ENCODE measurements around the gene FLAD1. TPM values are rescaled to one million over a fixed set of nuclear protein-coding genes. Genes with fewer than 3 reads are reported as not detected.
A peak's percentile ranks its signal among the peaks of the same experiment; 100 is the strongest.

FLAD1 gene
- total RNA-seq, 1 experiment from 2014 or later = 88.3 TPM

- POLR2A ChIA-PET = no interaction called here
- TF ChIP-seq, protein P1, sequence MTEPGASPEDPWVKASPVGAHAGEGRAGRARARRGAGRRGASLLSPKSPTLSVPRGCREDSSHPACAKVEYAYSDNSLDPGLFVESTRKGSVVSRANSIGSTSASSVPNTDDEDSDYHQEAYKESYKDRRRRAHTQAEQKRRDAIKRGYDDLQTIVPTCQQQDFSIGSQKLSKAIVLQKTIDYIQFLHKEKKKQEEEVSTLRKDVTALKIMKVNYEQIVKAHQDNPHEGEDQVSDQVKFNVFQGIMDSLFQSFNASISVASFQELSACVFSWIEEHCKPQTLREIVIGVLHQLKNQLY (CRISPR knock-in tag; IDR thresholded peaks at IDR 0.05) = no peak
- no peak for TF ChIP-seq USF2 (CRISPR knock-in tag; IDR thresholded peaks at IDR 0.05)
- no peak for TF ChIP-seq FOXJ3 (CRISPR knock-in tag; IDR thresholded peaks at IDR 0.05; ENCODE audit: borderline replicate concordance)
- TF ChIP-seq ELF4 (CRISPR knock-in tag; IDR thresholded peaks at IDR 0.05; ENCODE audit: low read depth) = no peak
- TF ChIP-seq IRF2 (CRISPR knock-in tag; IDR thresholded peaks at IDR 0.05; ENCODE audit: borderline replicate concordance, low read depth) = no peak
- no peak for TF ChIP-seq MXD4 (CRISPR knock-in tag; IDR thresholded peaks at IDR 0.05; ENCODE audit: borderline replicate concordance)
- no peak for TF ChIP-seq AFF4 (CRISPR knock-in tag; IDR thresholded peaks at IDR 0.05; ENCODE audit: borderline replicate concordance)
- no peak for TF ChIP-seq ATF1 (CRISPR knock-in tag; IDR thresholded peaks at IDR 0.05)
- TF ChIP-seq HMGA2 (CRISPR knock-in tag; IDR thresholded peaks at IDR 0.05) = no peak
- no peak for TF ChIP-seq ZNF317 (CRISPR knock-in tag; IDR thresholded peaks at IDR 0.05; ENCODE audit: borderline replicate concordance, low read depth)
- TF ChIP-seq FOXK1 (CRISPR knock-in tag; IDR thresholded peaks at IDR 0.05) = no peak
- TF ChIP-seq, protein P2, sequence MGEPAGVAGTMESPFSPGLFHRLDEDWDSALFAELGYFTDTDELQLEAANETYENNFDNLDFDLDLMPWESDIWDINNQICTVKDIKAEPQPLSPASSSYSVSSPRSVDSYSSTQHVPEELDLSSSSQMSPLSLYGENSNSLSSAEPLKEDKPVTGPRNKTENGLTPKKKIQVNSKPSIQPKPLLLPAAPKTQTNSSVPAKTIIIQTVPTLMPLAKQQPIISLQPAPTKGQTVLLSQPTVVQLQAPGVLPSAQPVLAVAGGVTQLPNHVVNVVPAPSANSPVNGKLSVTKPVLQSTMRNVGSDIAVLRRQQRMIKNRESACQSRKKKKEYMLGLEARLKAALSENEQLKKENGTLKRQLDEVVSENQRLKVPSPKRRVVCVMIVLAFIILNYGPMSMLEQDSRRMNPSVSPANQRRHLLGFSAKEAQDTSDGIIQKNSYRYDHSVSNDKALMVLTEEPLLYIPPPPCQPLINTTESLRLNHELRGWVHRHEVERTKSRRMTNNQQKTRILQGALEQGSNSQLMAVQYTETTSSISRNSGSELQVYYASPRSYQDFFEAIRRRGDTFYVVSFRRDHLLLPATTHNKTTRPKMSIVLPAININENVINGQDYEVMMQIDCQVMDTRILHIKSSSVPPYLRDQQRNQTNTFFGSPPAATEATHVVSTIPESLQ (CRISPR knock-in tag; IDR thresholded peaks at IDR 0.05) = no peak
- TF ChIP-seq NFE2L1 (CRISPR knock-in tag; IDR thresholded peaks at IDR 0.05) = no peak
- no peak for TF ChIP-seq ZNF671 (CRISPR knock-in tag; IDR thresholded peaks at IDR 0.05)
- no peak for TF ChIP-seq GRHL2 (CRISPR knock-in tag; IDR thresholded peaks at IDR 0.05; ENCODE audit: insufficient replicate concordance, severe bottlenecking)
- no peak for TF ChIP-seq TEAD1 (CRISPR knock-in tag; IDR thresholded peaks at IDR 0.05)
- TF ChIP-seq, protein P3, sequence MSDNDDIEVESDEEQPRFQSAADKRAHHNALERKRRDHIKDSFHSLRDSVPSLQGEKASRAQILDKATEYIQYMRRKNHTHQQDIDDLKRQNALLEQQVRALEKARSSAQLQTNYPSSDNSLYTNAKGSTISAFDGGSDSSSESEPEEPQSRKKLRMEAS (CRISPR knock-in tag; IDR thresholded peaks at IDR 0.05) = no peak
- TF ChIP-seq, protein P4, sequence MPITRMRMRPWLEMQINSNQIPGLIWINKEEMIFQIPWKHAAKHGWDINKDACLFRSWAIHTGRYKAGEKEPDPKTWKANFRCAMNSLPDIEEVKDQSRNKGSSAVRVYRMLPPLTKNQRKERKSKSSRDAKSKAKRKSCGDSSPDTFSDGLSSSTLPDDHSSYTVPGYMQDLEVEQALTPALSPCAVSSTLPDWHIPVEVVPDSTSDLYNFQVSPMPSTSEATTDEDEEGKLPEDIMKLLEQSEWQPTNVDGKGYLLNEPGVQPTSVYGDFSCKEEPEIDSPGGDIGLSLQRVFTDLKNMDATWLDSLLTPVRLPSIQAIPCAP (CRISPR knock-in tag; IDR thresholded peaks at IDR 0.05) = no peak
- ATAC-seq = no peak
- H3K4me1 Mint-ChIP-seq = peaks cover 51% of the 10 kb centered on the region
- H3K4me3 Mint-ChIP-seq = no peak overlapping the region
- no peak for DNase-seq (ENCODE audit: low spot score)
- CTCF ChIA-PET = interaction anchor here (1.1 to 3.5 kb wide), 4 partner anchors 12 to 51 kb away, joined by 8 to 34 read pairs (median 22); partner anchors contain the start of gene ADAM15
- H3K27me3 Mint-ChIP-seq (ENCODE audit: low read depth) = no peaks in the 10 kb centered on the region
- H3K36me3 Mint-ChIP-seq = peaks cover 7% of the 10 kb centered on the region; the same call in 1 of the 2 replicates
- H3K9me3 Mint-ChIP-seq = no peaks in the 10 kb centered on the region
- H3K27ac Mint-ChIP-seq = peak overlapping the region; percentile 47
Observed at GRCh38 chr1:155011004-155011416, 27.9 kb downstream of the FLAD1 start.
